Astrocyte (in vitro differentiated cells and primary cell): Measurements from ENCODE around the gene SLC7A10. TPM values are rescaled to one million over a fixed set of nuclear protein-coding genes. Genes with fewer than 3 reads are reported as not detected.
"Not testable (repeated sequence)": the region's sequence is repeated elsewhere in the genome, so short reads cannot be mapped to it uniquely, and the experiment has no call there.

Experiments used
- DNase-seq: peaks from one replicate; pipeline ENCODE4 v3.0.0-alpha.2; 2010; ENCODE audit warnings: low read depth
- FAIRE-seq: peaks from 2 replicates; lab custom pipeline; 2011; peaks lifted over from hg19 to GRCh38; lab: Jason Lieb, UNC
- H2AFZ ChIP-seq: 2 replicates; pipeline ENCODE4 v1.6.0; 2012; ENCODE audit warnings: low read depth, low read length, inconsistent platforms
- H3K27ac ChIP-seq: 2 replicates; pipeline ENCODE4 v1.5.1; 2011; ENCODE audit warnings: low read depth, low read length, inconsistent platforms
- H3K27me3 ChIP-seq: 2 replicates; pipeline ENCODE4 v1.6.0; 2011; ENCODE audit warnings: low read length, inconsistent platforms; ENCODE audit not compliant: insufficient read depth
- H3K36me3 ChIP-seq: 2 replicates; pipeline ENCODE4 v1.5.1; 2011; ENCODE audit warnings: low read length, inconsistent platforms; ENCODE audit not compliant: insufficient read depth
- H3K4me1 ChIP-seq: 2 replicates; pipeline ENCODE4 v1.5.1; 2011; ENCODE audit warnings: low read length, inconsistent platforms; ENCODE audit not compliant: insufficient read depth
- H3K4me2 ChIP-seq: 2 replicates; pipeline ENCODE4 v1.6.0; 2012; ENCODE audit warnings: low read length, inconsistent platforms
- H3K4me3 ChIP-seq: 2 replicates; pipeline ENCODE4 v1.5.1; 2011; ENCODE audit warnings: low read depth, mild to moderate bottlenecking, low read length, inconsistent platforms; ENCODE audit not compliant: insufficient read depth
- H3K79me2 ChIP-seq: 2 replicates; pipeline ENCODE4 v1.6.0; 2012; ENCODE audit warnings: mild to moderate bottlenecking, low read length, inconsistent platforms; ENCODE audit not compliant: insufficient read depth
- H3K9ac ChIP-seq: 2 replicates; pipeline ENCODE4 v1.6.0; 2012; ENCODE audit warnings: mild to moderate bottlenecking, low read length, inconsistent platforms
- H3K9me3 ChIP-seq: 2 replicates; pipeline ENCODE4 v1.5.1; 2012; ENCODE audit warnings: low read depth, mild to moderate bottlenecking, low read length, inconsistent platforms; ENCODE audit not compliant: insufficient read depth
- H4K20me1 ChIP-seq: 2 replicates; pipeline ENCODE4 v1.6.0; 2012; ENCODE audit warnings: low read length, inconsistent platforms; ENCODE audit not compliant: insufficient read depth
- H3K27ac Mint-ChIP-seq: one replicate; pipeline ENCODE4 v1.8.0; 2021; ENCODE audit warnings: mild to moderate bottlenecking, mixed read lengths; ENCODE audit not compliant: unreplicated experiment
- H3K27me3 Mint-ChIP-seq: one replicate; pipeline ENCODE4 v1.8.0; 2021; ENCODE audit warnings: low read depth, mixed read lengths; ENCODE audit not compliant: unreplicated experiment
- H3K36me3 Mint-ChIP-seq: one replicate; pipeline ENCODE4 v1.8.0; 2021; ENCODE audit warnings: low read depth, mixed read lengths; ENCODE audit not compliant: unreplicated experiment
- H3K4me1 Mint-ChIP-seq: one replicate; pipeline ENCODE4 v1.8.0; 2021; ENCODE audit warnings: low read depth, mixed read lengths; ENCODE audit not compliant: unreplicated experiment
- H3K4me3 Mint-ChIP-seq: one replicate; pipeline ENCODE4 v1.8.0; 2021; ENCODE audit warnings: mild to moderate bottlenecking, moderate library complexity, mixed read lengths; ENCODE audit not compliant: unreplicated experiment
- H3K9me3 Mint-ChIP-seq: one replicate; pipeline ENCODE4 v1.8.0; 2021; ENCODE audit warnings: mild to moderate bottlenecking, mixed read lengths; ENCODE audit not compliant: unreplicated experiment
- EZH2 ChIP-seq: IDR thresholded peaks from 2 replicates; pipeline ENCODE4 v1.6.1; 2012; ENCODE audit warnings: mild to moderate bottlenecking, low read length, inconsistent platforms; ENCODE audit not compliant: insufficient read depth
- total RNA-seq: library from RNA; stranded (reverse); gene quantifications from 2 replicates; pipeline ENCODE4 v1.2.1, GENCODE V29; 2021
- TF ChIP-seq, protein P1 (sequence below): IDR thresholded peaks from 2 replicates; pipeline ENCODE4 v1.5.1; 2011; ENCODE audit warnings: low read depth, mild to moderate bottlenecking, inconsistent platforms, low read length, moderate library complexity; ENCODE audit not compliant: insufficient read depth

Gene SLC7A10
- total RNA-seq, 1 donor from 2014 or later = 0.61 TPM

DNA sequence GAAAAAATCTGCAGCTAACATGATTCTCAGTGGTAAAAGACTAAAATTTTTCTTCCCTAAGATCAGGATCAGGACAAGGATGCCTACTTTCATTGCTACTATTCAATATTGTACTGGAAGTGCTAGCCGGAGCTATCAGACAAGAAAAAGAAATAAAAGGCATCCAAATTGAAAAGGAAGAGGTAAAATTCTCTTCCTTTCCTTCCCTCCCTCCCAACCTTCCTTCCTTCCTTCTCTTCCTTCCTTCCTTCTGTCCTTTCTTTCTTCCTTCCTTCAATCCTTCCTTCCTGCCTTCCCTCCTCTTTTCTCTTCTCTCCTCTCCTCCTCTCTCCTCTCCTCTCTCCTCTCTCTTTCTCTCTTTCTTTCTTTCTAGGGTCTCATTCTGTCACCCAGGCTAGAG lies 58.2 kb downstream of the SLC7A10 start:
- Mint-ChIP-seq H3K9me3 (peaks cover 8% of the 10 kb centered on the region), H3K27me3 (no peaks in the 10 kb centered on the region), H3K36me3 (peaks cover 9% of the 10 kb centered on the region), H3K27ac (no peak overlapping the region), H3K4me1 (no peaks in the 10 kb centered on the region), H3K4me3 (no peak overlapping the region)
- Histone ChIP-seq H3K27ac (no peak overlapping the region), H3K4me2 (no peak overlapping the region), H3K9ac (no peak overlapping the region), H2AFZ (no peak overlapping the region), H4K20me1 (peaks cover 5% of the 10 kb centered on the region), H3K4me3 (no peak overlapping the region), H3K36me3 (no peaks in the 10 kb centered on the region), H3K27me3 (no peaks in the 10 kb centered on the region), H3K79me2 (no peaks in the 10 kb centered on the region), H3K9me3 (no peaks in the 10 kb centered on the region), H3K4me1 (peaks cover 8% of the 10 kb centered on the region)
- no peak for DNase-seq
- TF ChIP-seq EZH2 = no peak
- TF ChIP-seq, protein P1, sequence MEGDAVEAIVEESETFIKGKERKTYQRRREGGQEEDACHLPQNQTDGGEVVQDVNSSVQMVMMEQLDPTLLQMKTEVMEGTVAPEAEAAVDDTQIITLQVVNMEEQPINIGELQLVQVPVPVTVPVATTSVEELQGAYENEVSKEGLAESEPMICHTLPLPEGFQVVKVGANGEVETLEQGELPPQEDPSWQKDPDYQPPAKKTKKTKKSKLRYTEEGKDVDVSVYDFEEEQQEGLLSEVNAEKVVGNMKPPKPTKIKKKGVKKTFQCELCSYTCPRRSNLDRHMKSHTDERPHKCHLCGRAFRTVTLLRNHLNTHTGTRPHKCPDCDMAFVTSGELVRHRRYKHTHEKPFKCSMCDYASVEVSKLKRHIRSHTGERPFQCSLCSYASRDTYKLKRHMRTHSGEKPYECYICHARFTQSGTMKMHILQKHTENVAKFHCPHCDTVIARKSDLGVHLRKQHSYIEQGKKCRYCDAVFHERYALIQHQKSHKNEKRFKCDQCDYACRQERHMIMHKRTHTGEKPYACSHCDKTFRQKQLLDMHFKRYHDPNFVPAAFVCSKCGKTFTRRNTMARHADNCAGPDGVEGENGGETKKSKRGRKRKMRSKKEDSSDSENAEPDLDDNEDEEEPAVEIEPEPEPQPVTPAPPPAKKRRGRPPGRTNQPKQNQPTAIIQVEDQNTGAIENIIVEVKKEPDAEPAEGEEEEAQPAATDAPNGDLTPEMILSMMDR = no peak
- FAIRE-seq = no peak

DNA sequence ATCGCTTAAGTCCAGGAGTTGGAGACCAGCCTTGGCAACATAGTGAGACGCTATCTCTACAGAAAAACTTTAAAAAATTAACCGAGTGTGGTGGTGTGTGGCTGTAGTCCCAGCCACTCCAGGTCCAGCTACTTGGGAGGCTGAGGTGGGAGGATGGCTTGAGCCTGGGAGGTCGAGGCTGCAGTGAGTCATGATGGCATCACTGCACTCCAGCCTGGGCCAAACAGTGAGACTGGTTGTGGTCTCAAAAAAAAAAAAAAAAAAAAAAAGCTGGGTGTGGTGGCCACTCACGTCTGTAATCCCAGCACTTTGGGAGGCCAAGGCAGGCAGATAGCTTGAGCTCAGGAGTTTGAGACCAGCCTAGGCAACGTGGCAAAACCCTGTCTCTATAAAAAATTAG lies 59.6 kb downstream of the SLC7A10 start:
- not testable (repeated sequence) for FAIRE-seq, H2AFZ ChIP-seq, H3K27ac ChIP-seq, H4K20me1 ChIP-seq, H3K4me3 Mint-ChIP-seq, H3K4me3 ChIP-seq, DNase-seq, H3K9ac ChIP-seq, H3K36me3 ChIP-seq, H3K27me3 Mint-ChIP-seq, H3K4me1 ChIP-seq, H3K4me1 Mint-ChIP-seq, H3K4me2 ChIP-seq, H3K9me3 ChIP-seq, H3K9me3 Mint-ChIP-seq, H3K79me2 ChIP-seq, H3K27ac Mint-ChIP-seq, H3K27me3 ChIP-seq
- H3K36me3 Mint-ChIP-seq = peaks cover 11% of the 10 kb centered on the region

DNA sequence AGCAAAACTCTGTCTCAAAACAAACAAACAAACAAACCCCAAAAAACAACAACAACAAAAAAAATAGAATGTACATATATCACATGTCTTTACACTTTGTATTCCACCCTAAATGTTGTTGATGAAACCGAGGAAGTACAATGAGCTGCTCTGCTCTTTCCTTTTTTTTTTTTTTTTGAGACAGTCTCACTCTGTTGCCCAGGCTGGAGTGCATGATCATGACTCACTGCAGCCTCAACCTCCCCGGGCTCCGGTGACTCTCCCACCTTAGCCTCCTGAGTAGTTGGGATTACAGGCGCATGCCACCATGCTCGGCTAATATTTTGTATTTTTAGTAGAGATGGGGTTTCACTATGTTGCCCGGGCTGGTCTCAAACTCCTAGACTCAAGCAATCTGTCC lies 62.2 kb downstream of the SLC7A10 start:
- no peak overlapping the region for H3K4me3 Mint-ChIP-seq
- H3K27ac ChIP-seq = no peak overlapping the region
- no peaks in the 10 kb centered on the region for H3K4me1 ChIP-seq
- no peak overlapping the region for H3K9ac ChIP-seq
- no peaks in the 10 kb centered on the region for H4K20me1 ChIP-seq
- no peaks in the 10 kb centered on the region for H3K79me2 ChIP-seq
- H3K4me2 ChIP-seq = no peak overlapping the region
- DNase-seq (no peak), FAIRE-seq (no peak)
- no peak overlapping the region for H3K27ac Mint-ChIP-seq
- no peaks in the 10 kb centered on the region for H3K36me3 ChIP-seq
- H3K27me3 ChIP-seq = no peaks in the 10 kb centered on the region
- H3K4me1 Mint-ChIP-seq = no peaks in the 10 kb centered on the region
- H2AFZ ChIP-seq = no peak overlapping the region
- TF ChIP-seq, protein P1 = no peak
- no peak for TF ChIP-seq EZH2
- H3K9me3 ChIP-seq = no peaks in the 10 kb centered on the region
- no peaks in the 10 kb centered on the region for H3K27me3 Mint-ChIP-seq
- peaks cover 4% of the 10 kb centered on the region for H3K9me3 Mint-ChIP-seq
- H3K4me3 ChIP-seq = no peak overlapping the region
- H3K36me3 Mint-ChIP-seq = peaks cover 7% of the 10 kb centered on the region
